Endothelial cell of umbilical vein (primary cell): ENCODE results near the gene SRRD. TPM values are rescaled to one million over a fixed set of nuclear protein-coding genes. Genes with fewer than 3 reads are reported as not detected.

ENCODE experiments used
- BruUV-seq: library from RNA; stranded (reverse); fragments of 400-500 nt; replicated peaks from 2 replicates; lab custom pipeline; 2021; lab: Mats Ljungman, UMichigan
- CTCF ChIA-PET: fragments of 300-600, 350-600 bp; sonication (Branson Sonifier 250); formaldehyde crosslinking; loops from one replicate; lab custom pipeline; 2021; ENCODE audit warnings: antibody characterized with exemption, inconsistent platforms; lab: Charles Lee
- POLR2A ChIA-PET: fragments of 300-600, 350-600 bp; sonication (Branson Sonifier 250); formaldehyde crosslinking; loops from one replicate; lab custom pipeline; 2021; ENCODE audit warnings: antibody characterized with exemption, inconsistent platforms; lab: Charles Lee
- DNase-seq: peaks from one replicate; pipeline ENCODE4 v3.0.0-alpha.2; 2011; ENCODE audit warnings: low read depth, low spot score
- FAIRE-seq: peaks from 2 replicates; lab custom pipeline; 2011; peaks lifted over from hg19 to GRCh38; lab: Jason Lieb, UNC
- H2AFZ ChIP-seq: 2 replicates; pipeline ENCODE4 v1.6.0; 2012; ENCODE audit warnings: low read depth, low read length, control low read depth, inconsistent platforms
- H3K27ac ChIP-seq: 2 replicates; pipeline ENCODE4 v1.5.1; 2011; ENCODE audit warnings: low read depth, mild to moderate bottlenecking, control low read depth, low read length, moderate library complexity; ENCODE audit not compliant: insufficient read depth
- H3K27me3 ChIP-seq, 2 experiments: 2 replicates each; pipeline versions ENCODE4 v1.6.0 to v1.6.1; 2011; ENCODE audit warnings: low read length in 2 of 2, mixed read lengths in 1 of 2; ENCODE audit not compliant: control insufficient read depth in 2 of 2, insufficient read depth in 2 of 2
- H3K36me3 ChIP-seq, 2 experiments: 2 replicates in 1 of 2; 3 replicates in 1 of 2; pipeline ENCODE4 v1.5.1; 2011; ENCODE audit warnings: low read length in 2 of 2, mild to moderate bottlenecking in 1 of 2, moderate library complexity in 1 of 2; ENCODE audit not compliant: control insufficient read depth in 2 of 2, insufficient read depth in 2 of 2; ENCODE audit errors: extremely low read depth in 1 of 2
- H3K4me1 ChIP-seq: 3 replicates; pipeline ENCODE4 v1.5.1; 2011; ENCODE audit warnings: mild to moderate bottlenecking, low read length; ENCODE audit not compliant: control insufficient read depth, insufficient read depth; ENCODE audit errors: extremely low read depth
- H3K4me2 ChIP-seq: 2 replicates; pipeline ENCODE4 v1.6.1; 2011; ENCODE audit warnings: low read length, control low read depth, mixed read lengths; ENCODE audit not compliant: insufficient read depth
- H3K4me3 ChIP-seq, 3 experiments: fragments of 200-600 bp in 1 of 3; sonication (generic), shearing (Covaris generic) in 1 of 3; replicated peaks in 1 of 3; 2 replicates each; pipeline ENCODE4 v1.5.1; 2011 to 2016; ENCODE audit warnings: control low read depth in 3 of 3, low read length in 3 of 3, mild to moderate bottlenecking in 2 of 3, inconsistent platforms in 1 of 3, low read depth in 1 of 3, moderate library complexity in 1 of 3; ENCODE audit not compliant: insufficient read depth in 1 of 3
- H3K79me2 ChIP-seq: 2 replicates; pipeline ENCODE4 v1.6.0; 2012; ENCODE audit warnings: low read length, inconsistent platforms; ENCODE audit not compliant: control insufficient read depth, insufficient read depth
- H3K9ac ChIP-seq: replicated peaks from 2 replicates; pipeline ENCODE3; 2011; ENCODE audit warnings: low read length, control low read depth; ENCODE audit not compliant: insufficient read depth; ENCODE audit errors: extremely low read depth
- H3K9me1 ChIP-seq: replicated peaks from 3 replicates; pipeline ENCODE4 v1.6.0; 2011; ENCODE audit warnings: mild to moderate bottlenecking, low read length; ENCODE audit not compliant: control insufficient read depth, insufficient read depth; ENCODE audit errors: extremely low read depth
- H3K9me3 ChIP-seq: replicated peaks from 2 replicates; pipeline ENCODE4 v1.5.1; 2012; ENCODE audit warnings: low read length, inconsistent platforms; ENCODE audit not compliant: control insufficient read depth, insufficient read depth
- H4K20me1 ChIP-seq: replicated peaks from 2 replicates; pipeline ENCODE3; 2011; ENCODE audit warnings: mild to moderate bottlenecking, low read length; ENCODE audit not compliant: control insufficient read depth, insufficient read depth; ENCODE audit errors: extremely low read depth
- EZH2 ChIP-seq: IDR thresholded peaks from 2 replicates; pipeline ENCODE4 v1.6.1; 2012; ENCODE audit warnings: borderline replicate concordance, low read depth, mild to moderate bottlenecking, moderate library complexity, low read length, inconsistent platforms; ENCODE audit not compliant: severe bottlenecking
- FOS ChIP-seq: IDR thresholded peaks from 2 replicates; pipeline ENCODE4 v1.6.1; 2011; ENCODE audit warnings: mild to moderate bottlenecking, low read length, moderate library complexity, borderline replicate concordance; ENCODE audit not compliant: insufficient read depth
- GATA2 ChIP-seq: IDR thresholded peaks from 2 replicates; pipeline ENCODE4 v1.7.0; 2011; ENCODE audit warnings: low read depth, mild to moderate bottlenecking, moderate library complexity, mixed read lengths, low read length; ENCODE audit not compliant: insufficient read length, insufficient read depth
- JUN ChIP-seq: IDR thresholded peaks from 2 replicates; pipeline ENCODE4 v1.6.1; 2011; ENCODE audit warnings: borderline replicate concordance, low read depth; ENCODE audit not compliant: insufficient read length, insufficient read depth
- POLR2AphosphoS5 ChIP-seq: IDR thresholded peaks from 2 replicates; pipeline ENCODE4 v1.6.1; 2012; ENCODE audit warnings: low read depth, mild to moderate bottlenecking, control low read depth, low read length, moderate library complexity; ENCODE audit not compliant: insufficient read depth
- dilution Hi-C: fragments of 300-500 bp; cut with MboI; formaldehyde crosslinking; loops from one replicate; pipeline ENCODE4 v1.15.0; 2019; ENCODE audit warnings: low sequenced_read_pairs; ENCODE audit not compliant: extremely low pct_ligation_motif_present
- intact Hi-C: fragments of 100-400 bp; cut with micrococcal nuclease; formaldehyde crosslinking; loops from one replicate; pipeline ENCODE4 v1.10.0; 2022
- polyA plus RNA-seq, 4 experiments: library from polyadenylated mRNA; depleted of rRNA in 3 of 4; stranded (reverse) in 3 of 4; unstranded in 1 of 4; fragments of >200 nt; gene quantifications; 2 replicates each; pipeline versions ENCODE4 v1.2.1 to v1.2.3, GENCODE V29; 2011 to 2012; ENCODE audit warnings: missing spikeins in 1 of 4
- total RNA-seq: library from RNA; stranded (reverse); gene quantifications from 2 replicates; pipeline ENCODE4 v1.2.3, GENCODE V29; 2021
- TF ChIP-seq, protein P1 (sequence below), 2 donors: IDR thresholded peaks; 1 replicate in 1 of 2; 2 replicates in 1 of 2; pipeline ENCODE4 v1.5.1; 2011; ENCODE audit warnings: low read length in 2 of 2, mild to moderate bottlenecking in 2 of 2, moderate library complexity in 2 of 2, control low read depth in 1 of 2, inconsistent platforms in 1 of 2, low read depth in 1 of 2; ENCODE audit not compliant: insufficient read depth in 1 of 2; ENCODE audit errors: extremely low read depth in 1 of 2
- TF ChIP-seq, protein P2 (sequence below): IDR thresholded peaks from 2 replicates; pipeline ENCODE4 v1.6.1; 2011; ENCODE audit not compliant: insufficient read depth, insufficient read length

Gene SRRD
- total and polyA plus RNA-seq, 2 donors (not counting 3 experiments of a cell fraction or from before 2014, with no cell fraction given): 23.4 to 24.2 TPM

DNA sequence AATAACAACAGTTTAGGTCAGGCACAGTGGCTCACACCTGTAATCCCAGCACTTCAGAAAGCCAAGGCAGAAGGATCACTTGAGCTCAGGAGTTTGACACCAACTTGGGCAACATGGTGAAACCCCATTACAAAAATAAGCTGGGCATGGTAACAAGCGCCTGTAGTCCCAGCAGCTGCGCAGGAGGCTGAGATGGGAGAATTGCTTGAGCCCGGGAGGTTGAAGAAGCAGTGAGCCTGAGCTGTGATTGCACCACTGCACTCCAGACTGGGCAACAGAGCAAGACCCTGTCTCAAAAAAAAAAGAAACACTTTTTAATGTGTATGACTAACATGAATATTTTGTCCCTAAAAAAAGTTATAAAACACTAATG lies 53.1 kb downstream of the SRRD start:
- H3K4me2 ChIP-seq: no peak overlapping the region
- TF ChIP-seq, protein P1, sequence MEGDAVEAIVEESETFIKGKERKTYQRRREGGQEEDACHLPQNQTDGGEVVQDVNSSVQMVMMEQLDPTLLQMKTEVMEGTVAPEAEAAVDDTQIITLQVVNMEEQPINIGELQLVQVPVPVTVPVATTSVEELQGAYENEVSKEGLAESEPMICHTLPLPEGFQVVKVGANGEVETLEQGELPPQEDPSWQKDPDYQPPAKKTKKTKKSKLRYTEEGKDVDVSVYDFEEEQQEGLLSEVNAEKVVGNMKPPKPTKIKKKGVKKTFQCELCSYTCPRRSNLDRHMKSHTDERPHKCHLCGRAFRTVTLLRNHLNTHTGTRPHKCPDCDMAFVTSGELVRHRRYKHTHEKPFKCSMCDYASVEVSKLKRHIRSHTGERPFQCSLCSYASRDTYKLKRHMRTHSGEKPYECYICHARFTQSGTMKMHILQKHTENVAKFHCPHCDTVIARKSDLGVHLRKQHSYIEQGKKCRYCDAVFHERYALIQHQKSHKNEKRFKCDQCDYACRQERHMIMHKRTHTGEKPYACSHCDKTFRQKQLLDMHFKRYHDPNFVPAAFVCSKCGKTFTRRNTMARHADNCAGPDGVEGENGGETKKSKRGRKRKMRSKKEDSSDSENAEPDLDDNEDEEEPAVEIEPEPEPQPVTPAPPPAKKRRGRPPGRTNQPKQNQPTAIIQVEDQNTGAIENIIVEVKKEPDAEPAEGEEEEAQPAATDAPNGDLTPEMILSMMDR (IDR thresholded peaks at IDR 0.05; ENCODE audit: extremely low read depth in 1 of 2, insufficient read depth in 1 of 2, low read depth in 1 of 2, low read length in 2 of 2): no peak
- TF ChIP-seq JUN (no peak), GATA2 (no peak), FOS (no peak), EZH2 (no peak), POLR2AphosphoS5 (no peak)
- TF ChIP-seq, protein P2, sequence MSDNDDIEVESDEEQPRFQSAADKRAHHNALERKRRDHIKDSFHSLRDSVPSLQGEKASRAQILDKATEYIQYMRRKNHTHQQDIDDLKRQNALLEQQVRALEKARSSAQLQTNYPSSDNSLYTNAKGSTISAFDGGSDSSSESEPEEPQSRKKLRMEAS: no peak
- H3K9me3 ChIP-seq: no peaks in the 10 kb centered on the region
- ChIA-PET POLR2A (no interaction called here), CTCF (no interaction called here)
- intact Hi-C loops: no loop called here
- FAIRE-seq: no peak
- H3K27ac ChIP-seq: no peak overlapping the region
- peaks cover 0 to 33% of the 10 kb centered on the region in 2 experiments for H3K36me3 ChIP-seq
- no peaks in the 10 kb centered on the region for H3K27me3 ChIP-seq
- no peak overlapping the region for H2AFZ ChIP-seq
- no peaks in the 10 kb centered on the region for H3K4me1 ChIP-seq
- H3K79me2 ChIP-seq: no peaks in the 10 kb centered on the region
- no peak overlapping the region for H3K9ac ChIP-seq
- no peak for DNase-seq
- no peak overlapping the region for H3K4me3 ChIP-seq
- no TSS peak for BruUV-seq
- H4K20me1 ChIP-seq: no peaks in the 10 kb centered on the region
- no peaks in the 10 kb centered on the region for H3K9me1 ChIP-seq
- dilution Hi-C loops: no loop called here
